IMR-90 (cell line): ENCODE data around the gene FAH. TPM values are rescaled to one million over a fixed set of nuclear protein-coding genes. Genes with fewer than 3 reads are reported as not detected.

Source experiments
- ATAC-seq: fragments of 200-7000 bp; cut with Tn5 transposase; 2 replicates; pipeline ENCODE4 v1.9.1; 2020; ENCODE audit warnings: low read depth, mild to moderate bottlenecking, moderate library complexity
- BruUV-seq: library from RNA; stranded (reverse); fragments of 400-500 nt; replicated peaks from 2 replicates; lab custom pipeline; 2021; lab: Mats Ljungman, UMichigan
- CTCF ChIA-PET: fragments of 300-600 bp; formaldehyde crosslinking; extraction: SDS; loops from one replicate; lab custom pipeline; 2021; ENCODE audit warnings: antibody characterized with exemption; lab: Yijun Ruan, JAX
- POLR2A ChIA-PET: fragments of 300-600 bp; sonication (Branson Sonifier 250); formaldehyde crosslinking; loops from one replicate; lab custom pipeline; 2022; ENCODE audit warnings: antibody characterized with exemption; ENCODE audit not compliant: unreplicated experiment; lab: Charles Lee
- DNase-seq: peaks from one replicate; pipeline ENCODE4 v3.0.0; 2013
- H2AFZ ChIP-seq: replicated peaks from 2 replicates; pipeline ENCODE3; 2013; ENCODE audit warnings: low read length, mild to moderate bottlenecking; ENCODE audit not compliant: poor library complexity
- H2AK5ac ChIP-seq: 2 replicates; pipeline ENCODE4 v1.6.1; 2013; ENCODE audit warnings: low read depth, low read length, inconsistent platforms
- H2AK9ac ChIP-seq: replicated peaks from 2 replicates; pipeline ENCODE3; 2013; ENCODE audit warnings: mild to moderate bottlenecking, low read depth, low read length, moderate library complexity; ENCODE audit not compliant: poor library complexity
- H2BK120ac ChIP-seq: 2 replicates; pipeline ENCODE4 v1.6.1; 2013; ENCODE audit warnings: low read depth, low read length, inconsistent platforms
- H2BK15ac ChIP-seq: 3 replicates; pipeline ENCODE4 v1.6.1; 2013; ENCODE audit warnings: low read depth, low read length, inconsistent platforms
- H2BK20ac ChIP-seq: 2 replicates; pipeline ENCODE4 v1.6.1; 2013; ENCODE audit warnings: low read depth, mild to moderate bottlenecking, inconsistent platforms, low read length, moderate library complexity
- H2BK5ac ChIP-seq: 2 replicates; pipeline ENCODE4 v1.6.1; 2013; ENCODE audit warnings: mild to moderate bottlenecking, low read depth, low read length, inconsistent platforms; ENCODE audit not compliant: poor library complexity, severe bottlenecking
- H3K14ac ChIP-seq: replicated peaks from 2 replicates; pipeline ENCODE4 v1.6.1; 2013; ENCODE audit warnings: low read depth, low read length, inconsistent platforms
- H3K18ac ChIP-seq: 2 replicates; pipeline ENCODE4 v1.6.1; 2013; ENCODE audit warnings: low read depth, low read length, control low read depth
- H3K23ac ChIP-seq: 2 replicates; pipeline ENCODE4 v1.6.1; 2013; ENCODE audit warnings: low read depth, low read length, inconsistent platforms
- H3K27ac ChIP-seq: 2 replicates; pipeline ENCODE4 v1.5.1; 2013; ENCODE audit warnings: mild to moderate bottlenecking, control low read depth, low read length; ENCODE audit not compliant: insufficient read depth
- H3K27me3 ChIP-seq: 2 replicates; pipeline ENCODE4 v1.6.1; 2013; ENCODE audit warnings: low read length; ENCODE audit not compliant: control insufficient read depth, insufficient read depth
- H3K36me3 ChIP-seq: 2 replicates; pipeline ENCODE4 v1.6.1; 2013; ENCODE audit warnings: low read length, mixed read lengths; ENCODE audit not compliant: control insufficient read depth, insufficient read depth
- H3K4ac ChIP-seq: 2 replicates; pipeline ENCODE4 v1.6.1; 2013; ENCODE audit warnings: low read depth, low read length, inconsistent platforms
- H3K4me1 ChIP-seq: 2 replicates; pipeline ENCODE4 v1.6.1; 2013; ENCODE audit warnings: low read length, mixed read lengths; ENCODE audit not compliant: control insufficient read depth, insufficient read depth
- H3K4me2 ChIP-seq: 2 replicates; pipeline ENCODE4 v1.6.1; 2013; ENCODE audit warnings: low read depth, mild to moderate bottlenecking, control low read depth, low read length, moderate library complexity
- H3K4me3 ChIP-seq: 2 replicates; pipeline ENCODE4 v1.5.1; 2013; ENCODE audit warnings: low read depth, mild to moderate bottlenecking, control low read depth, low read length, moderate library complexity; ENCODE audit not compliant: insufficient read depth
- H3K56ac ChIP-seq: 2 replicates; pipeline ENCODE4 v1.6.1; 2013; ENCODE audit warnings: low read length, inconsistent platforms; ENCODE audit not compliant: insufficient read depth; ENCODE audit errors: extremely low read depth
- H3K79me1 ChIP-seq, 2 experiments: 2 replicates each; pipeline ENCODE4 v1.6.1; 2013; ENCODE audit warnings: low read length in 2 of 2, inconsistent platforms in 1 of 2, low read depth in 1 of 2
- H3K9ac ChIP-seq: 2 replicates; pipeline ENCODE4 v1.6.1; 2013; ENCODE audit warnings: low read depth, low read length, control low read depth
- H3K9me1 ChIP-seq: 2 replicates; pipeline ENCODE4 v1.6.1; 2013; ENCODE audit warnings: low read length, inconsistent platforms; ENCODE audit not compliant: insufficient read depth
- H3K9me3 ChIP-seq: 2 replicates; pipeline ENCODE4 v1.6.1; 2013; ENCODE audit warnings: low read length; ENCODE audit not compliant: control insufficient read depth, insufficient read depth
- H4K20me1 ChIP-seq: 2 replicates; pipeline ENCODE4 v1.6.1; 2013; ENCODE audit warnings: low read length, inconsistent platforms; ENCODE audit not compliant: insufficient read depth
- H4K5ac ChIP-seq: 2 replicates; pipeline ENCODE4 v1.6.1; 2013; ENCODE audit warnings: mild to moderate bottlenecking, low read depth, low read length, control low read depth
- H4K8ac ChIP-seq, 2 experiments: 2 replicates each; pipeline ENCODE4 v1.6.1; 2013; ENCODE audit warnings: low read depth in 2 of 2, low read length in 2 of 2, control low read depth in 1 of 2, inconsistent platforms in 1 of 2
- H4K91ac ChIP-seq: 2 replicates; pipeline ENCODE4 v1.6.1; 2013; ENCODE audit warnings: low read depth, low read length, inconsistent platforms; ENCODE audit not compliant: insufficient read depth
- BHLHE40 ChIP-seq: fragments of 150-350 bp; IDR thresholded peaks from 2 replicates; pipeline ENCODE4 v1.6.1; 2016; ENCODE audit warnings: mild to moderate bottlenecking, low read depth, low read length
- CEBPB ChIP-seq: IDR thresholded peaks from 2 replicates; pipeline ENCODE4 v1.6.1; 2012; ENCODE audit warnings: low read depth, low read length, improper control_type of control experiment
- CHD1 ChIP-seq: IDR thresholded peaks from 2 replicates; pipeline ENCODE4 v1.6.1; 2012; ENCODE audit warnings: low read depth, low read length, improper control_type of control experiment
- FOS ChIP-seq: fragments of 150-350 bp; IDR thresholded peaks from 2 replicates; pipeline ENCODE4 v1.6.1; 2016; ENCODE audit warnings: low read depth, low read length
- MAFK ChIP-seq: IDR thresholded peaks from 2 replicates; pipeline ENCODE4 v1.6.1; 2012; ENCODE audit warnings: low read depth, low read length, improper control_type of control experiment
- MAZ ChIP-seq: IDR thresholded peaks from 2 replicates; pipeline ENCODE4 v1.6.1; 2012; ENCODE audit warnings: low read depth, mild to moderate bottlenecking, low read length, improper control_type of control experiment, moderate library complexity, borderline replicate concordance
- MXI1 ChIP-seq: IDR thresholded peaks from 2 replicates; pipeline ENCODE4 v1.6.1; 2012; ENCODE audit warnings: low read depth, mild to moderate bottlenecking, low read length, moderate library complexity, borderline replicate concordance
- NFE2L2 ChIP-seq: fragments of 150-350 bp; IDR thresholded peaks from 2 replicates; pipeline ENCODE4 v1.6.1; 2016; ENCODE audit warnings: low read depth, mild to moderate bottlenecking, low read length
- POLR2A ChIP-seq: IDR thresholded peaks from 2 replicates; pipeline ENCODE4 v1.6.1; 2012; ENCODE audit warnings: mild to moderate bottlenecking, low read depth, low read length
- RAD21 ChIP-seq: IDR thresholded peaks from 2 replicates; pipeline ENCODE4 v1.6.1; 2012; ENCODE audit warnings: low read length, improper control_type of control experiment
- RCOR1 ChIP-seq: IDR thresholded peaks from 2 replicates; pipeline ENCODE4 v1.6.1; 2012; ENCODE audit warnings: mild to moderate bottlenecking, low read length, improper control_type of control experiment; ENCODE audit not compliant: insufficient replicate concordance
- RFX5 ChIP-seq: IDR thresholded peaks from 2 replicates; pipeline ENCODE4 v1.8.0; 2012; ENCODE audit warnings: low read depth, mild to moderate bottlenecking, low read length, moderate library complexity
- SMC3 ChIP-seq: fragments of 150-350 bp; IDR thresholded peaks from 2 replicates; pipeline ENCODE4 v1.6.1; 2016; ENCODE audit warnings: low read depth, mild to moderate bottlenecking, antibody characterized with exemption, low read length, moderate library complexity
- WGBS, 2 experiments: methylation state at CpG; one replicate each; pipeline versions ENCODE4 v1.1.5 to v1.1.7; 2013; ENCODE audit warnings: missing lambda C conversion rate in 2 of 2; ENCODE audit not compliant: insufficient read length in 1 of 2; ENCODE audit errors: extremely low coverage in 2 of 2; 5-methylcytosine and 5-hydroxymethylcytosine counted together
- dilution Hi-C: fragments of 300-500 bp; cut with HindIII; formaldehyde crosslinking; loops from one replicate; pipeline ENCODE4 v1.14.3; 2018; ENCODE audit warnings: low sequenced_read_pairs; ENCODE audit not compliant: unreplicated experiment
- in situ Hi-C: fragments of 300-500 bp; cut with MboI; formaldehyde crosslinking; loops from 3 replicates; pipeline ENCODE4 v1.14.3; 2019; ENCODE audit warnings: low sequenced_read_pairs, inconsistent platforms, mixed read lengths
- intact Hi-C: fragments of 100-400 bp; cut with micrococcal nuclease; formaldehyde crosslinking; loops from 2 replicates; pipeline ENCODE4 v1.10.0; 2022
- polyA plus RNA-seq, 3 experiments: library from polyadenylated mRNA; depleted of rRNA; stranded (reverse); fragments of >200 nt; gene quantifications; 2 replicates each; pipeline ENCODE4 v1.2.3, GENCODE V29; 2012; ENCODE audit warnings: low replicate concordance in 1 of 3
- total RNA-seq: library from RNA; depleted of rRNA; stranded (reverse); fragments of >200 nt; gene quantifications from 2 replicates; pipeline ENCODE4 v1.2.3, GENCODE V29; 2012
- TF ChIP-seq, protein P1 (sequence below): fragments of 150-350 bp; IDR thresholded peaks from 2 replicates; pipeline ENCODE4 v1.6.1; 2016; ENCODE audit warnings: low read depth, mild to moderate bottlenecking, low read length, moderate library complexity, borderline replicate concordance
- TF ChIP-seq, protein P2 (sequence below): fragments of 150-350 bp; IDR thresholded peaks from 2 replicates; pipeline ENCODE4 v1.6.1; 2017; ENCODE audit warnings: mild to moderate bottlenecking, antibody characterized with exemption, low read length, low read depth
- TF ChIP-seq, protein P3 (sequence below): conservative IDR thresholded peaks from 2 replicates; pipeline ENCODE4 v1.5.1; 2012; ENCODE audit warnings: mild to moderate bottlenecking, low read depth, low read length, improper control_type of control experiment

FAH gene
- total and polyA plus RNA-seq, 2 of the 4 experiments (the other 2 are of a cell fraction) = 43.1 to 48.6 TPM

GRCh38 chr15:80107204-80107603 is 45.6 kb upstream of the FAH start:
- no peaks in the 10 kb centered on the region for H3K27me3 ChIP-seq
- H4K8ac ChIP-seq = no peak overlapping the region; a peak in 1 of 4 replicates
- no peak overlapping the region for H4K91ac ChIP-seq
- in situ Hi-C loops (no loop called here), dilution Hi-C loops (no loop called here), intact Hi-C loops (no loop called here)
- no peak overlapping the region for H2BK5ac ChIP-seq
- H3K9ac ChIP-seq = no peak overlapping the region
- H3K4me2 ChIP-seq = no peak overlapping the region
- H3K56ac ChIP-seq = no peak overlapping the region
- CTCF ChIA-PET = no interaction called here
- H2AK9ac ChIP-seq = no peak overlapping the region
- no peak overlapping the region for H3K27ac ChIP-seq
- WGBS, 2 experiments = no CpG with 5 or more reads among the region's 6 CpGs
- H2BK15ac ChIP-seq = no peak overlapping the region
- no peak overlapping the region for H3K14ac ChIP-seq
- H3K36me3 ChIP-seq = peaks cover 3% of the 10 kb centered on the region
- H4K20me1 ChIP-seq = peaks cover 24% of the 10 kb centered on the region; the same call in 1 of the 2 replicates
- no peak overlapping the region for H4K5ac ChIP-seq
- H2AFZ ChIP-seq = no peak overlapping the region
- H2AK5ac ChIP-seq = no peak overlapping the region
- BruUV-seq = no TSS peak
- H3K4ac ChIP-seq = no peak overlapping the region
- H2BK120ac ChIP-seq = no peak overlapping the region
- POLR2A ChIA-PET = no interaction called here
- H2BK20ac ChIP-seq = no peak overlapping the region
- no peak for TF ChIP-seq BHLHE40
- no peak for TF ChIP-seq MAZ
- no peak for TF ChIP-seq NFE2L2
- no peak for TF ChIP-seq RAD21
- no peak for TF ChIP-seq CEBPB
- TF ChIP-seq RCOR1 = no peak
- no peak for TF ChIP-seq RFX5
- no peak for TF ChIP-seq MXI1
- TF ChIP-seq, protein P1, sequence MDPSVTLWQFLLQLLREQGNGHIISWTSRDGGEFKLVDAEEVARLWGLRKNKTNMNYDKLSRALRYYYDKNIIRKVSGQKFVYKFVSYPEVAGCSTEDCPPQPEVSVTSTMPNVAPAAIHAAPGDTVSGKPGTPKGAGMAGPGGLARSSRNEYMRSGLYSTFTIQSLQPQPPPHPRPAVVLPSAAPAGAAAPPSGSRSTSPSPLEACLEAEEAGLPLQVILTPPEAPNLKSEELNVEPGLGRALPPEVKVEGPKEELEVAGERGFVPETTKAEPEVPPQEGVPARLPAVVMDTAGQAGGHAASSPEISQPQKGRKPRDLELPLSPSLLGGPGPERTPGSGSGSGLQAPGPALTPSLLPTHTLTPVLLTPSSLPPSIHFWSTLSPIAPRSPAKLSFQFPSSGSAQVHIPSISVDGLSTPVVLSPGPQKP = no peak
- no peak for TF ChIP-seq CHD1
- no peak for TF ChIP-seq FOS
- TF ChIP-seq, protein P2, sequence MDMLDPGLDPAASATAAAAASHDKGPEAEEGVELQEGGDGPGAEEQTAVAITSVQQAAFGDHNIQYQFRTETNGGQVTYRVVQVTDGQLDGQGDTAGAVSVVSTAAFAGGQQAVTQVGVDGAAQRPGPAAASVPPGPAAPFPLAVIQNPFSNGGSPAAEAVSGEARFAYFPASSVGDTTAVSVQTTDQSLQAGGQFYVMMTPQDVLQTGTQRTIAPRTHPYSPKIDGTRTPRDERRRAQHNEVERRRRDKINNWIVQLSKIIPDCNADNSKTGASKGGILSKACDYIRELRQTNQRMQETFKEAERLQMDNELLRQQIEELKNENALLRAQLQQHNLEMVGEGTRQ = no peak
- TF ChIP-seq POLR2A = no peak
- TF ChIP-seq, protein P3, sequence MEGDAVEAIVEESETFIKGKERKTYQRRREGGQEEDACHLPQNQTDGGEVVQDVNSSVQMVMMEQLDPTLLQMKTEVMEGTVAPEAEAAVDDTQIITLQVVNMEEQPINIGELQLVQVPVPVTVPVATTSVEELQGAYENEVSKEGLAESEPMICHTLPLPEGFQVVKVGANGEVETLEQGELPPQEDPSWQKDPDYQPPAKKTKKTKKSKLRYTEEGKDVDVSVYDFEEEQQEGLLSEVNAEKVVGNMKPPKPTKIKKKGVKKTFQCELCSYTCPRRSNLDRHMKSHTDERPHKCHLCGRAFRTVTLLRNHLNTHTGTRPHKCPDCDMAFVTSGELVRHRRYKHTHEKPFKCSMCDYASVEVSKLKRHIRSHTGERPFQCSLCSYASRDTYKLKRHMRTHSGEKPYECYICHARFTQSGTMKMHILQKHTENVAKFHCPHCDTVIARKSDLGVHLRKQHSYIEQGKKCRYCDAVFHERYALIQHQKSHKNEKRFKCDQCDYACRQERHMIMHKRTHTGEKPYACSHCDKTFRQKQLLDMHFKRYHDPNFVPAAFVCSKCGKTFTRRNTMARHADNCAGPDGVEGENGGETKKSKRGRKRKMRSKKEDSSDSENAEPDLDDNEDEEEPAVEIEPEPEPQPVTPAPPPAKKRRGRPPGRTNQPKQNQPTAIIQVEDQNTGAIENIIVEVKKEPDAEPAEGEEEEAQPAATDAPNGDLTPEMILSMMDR = no peak
- no peak for TF ChIP-seq MAFK
- no peak for TF ChIP-seq SMC3
- ATAC-seq (no peak), DNase-seq (no peak)
- H3K9me1 ChIP-seq = peaks cover 8% of the 10 kb centered on the region; the same call in 1 of the 2 replicates
- no peak overlapping the region for H3K4me3 ChIP-seq
- peaks cover 16 to 74% of the 10 kb centered on the region in 2 experiments; a peak in 3 of 4 replicates for H3K79me1 ChIP-seq
- H3K23ac ChIP-seq = no peak overlapping the region
- no peaks in the 10 kb centered on the region for H3K9me3 ChIP-seq
- H3K4me1 ChIP-seq = peaks cover 6% of the 10 kb centered on the region; the same call in 1 of the 2 replicates
- H3K18ac ChIP-seq = no peak overlapping the region
